Neural progenitor cell (in vitro differentiated cells): Measurements from ENCODE around the gene AMN1. TPM values are rescaled to one million over a fixed set of nuclear protein-coding genes. Genes with fewer than 3 reads are reported as not detected.
"Not testable (repeated sequence)": the region's sequence is repeated elsewhere in the genome, so short reads cannot be mapped to it uniquely, and the experiment has no call there.

Experiments
- DNase-seq: peaks from one replicate; pipeline ENCODE4 v3.0.0-alpha.2; 2016; ENCODE audit warnings: low spot score
- H2AFZ ChIP-seq: fragments of 200-600 bp; sonication (generic); replicated peaks from 2 replicates; pipeline ENCODE4 v1.6.1; 2016; ENCODE audit warnings: antibody characterized with exemption
- H3F3A ChIP-seq: fragments of 200-600 bp; sonication (generic); 2 replicates; pipeline ENCODE4 v1.6.1; 2016; ENCODE audit warnings: antibody characterized with exemption, low read depth
- H3K27ac ChIP-seq: fragments of 200-600 bp; sonication (generic); 2 replicates; pipeline ENCODE4 v1.5.1; 2016; ENCODE audit warnings: mild to moderate bottlenecking
- H3K27me3 ChIP-seq: fragments of 200-600 bp; sonication (generic); 2 replicates; pipeline ENCODE4 v1.6.1; 2016; ENCODE audit warnings: mild to moderate bottlenecking, moderate library complexity
- H3K36me3 ChIP-seq: fragments of 200-600 bp; sonication (generic); 2 replicates; pipeline ENCODE4 v1.5.1; 2016
- H3K4me1 ChIP-seq: fragments of 200-600 bp; sonication (generic); 2 replicates; pipeline ENCODE4 v1.6.1; 2016; ENCODE audit warnings: mixed run types
- H3K4me2 ChIP-seq: fragments of 200-600 bp; sonication (generic); 2 replicates; pipeline ENCODE4 v1.6.1; 2016
- H3K4me3 ChIP-seq: fragments of 200-600 bp; sonication (generic); 2 replicates; pipeline ENCODE4 v1.5.1; 2016
- H3K79me2 ChIP-seq: fragments of 200-600 bp; sonication (generic); 2 replicates; pipeline ENCODE4 v1.6.1; 2016; ENCODE audit warnings: low read depth
- H3K9ac ChIP-seq: fragments of 200-600 bp; sonication (generic); 2 replicates; pipeline ENCODE4 v1.6.1; 2016
- H3K9me3 ChIP-seq: fragments of 200-600 bp; sonication (generic); 2 replicates; pipeline ENCODE4 v1.5.1; 2016; ENCODE audit warnings: low read depth
- H4K20me1 ChIP-seq: fragments of 200-600 bp; sonication (generic); 2 replicates; pipeline ENCODE4 v1.6.1; 2016; ENCODE audit warnings: low read depth
- H3K27ac Mint-ChIP-seq: 3 replicates; pipeline ENCODE4 v1.8.0; 2021; ENCODE audit warnings: mixed read lengths
- H3K27me3 Mint-ChIP-seq: 2 replicates; pipeline ENCODE4 v1.8.0; 2022; ENCODE audit warnings: low read depth, mild to moderate bottlenecking, inconsistent platforms, moderate library complexity, mixed read lengths; ENCODE audit not compliant: insufficient read depth
- H3K36me3 Mint-ChIP-seq: 3 replicates; pipeline ENCODE4 v1.8.0; 2021; ENCODE audit warnings: mixed read lengths
- H3K4me1 Mint-ChIP-seq: 3 replicates; pipeline ENCODE4 v1.8.0; 2021; ENCODE audit warnings: mixed read lengths
- H3K4me3 Mint-ChIP-seq: 3 replicates; pipeline ENCODE4 v1.8.0; 2021; ENCODE audit warnings: mild to moderate bottlenecking, moderate library complexity, mixed read lengths
- H3K9me3 Mint-ChIP-seq: 3 replicates; pipeline ENCODE4 v1.8.0; 2020; ENCODE audit warnings: mixed read lengths
- EZH2 ChIP-seq: fragments of 200-600 bp; sonication (generic); IDR thresholded peaks from 2 replicates; pipeline ENCODE4 v1.6.1; 2017; ENCODE audit warnings: antibody characterized with exemption, mild to moderate bottlenecking, moderate library complexity
- EZH2phosphoT487 ChIP-seq: fragments of 200-600 bp; sonication (generic); IDR thresholded peaks from 2 replicates; pipeline ENCODE4 v1.6.1; 2017; ENCODE audit warnings: antibody characterized with exemption
- total RNA-seq: library from RNA; depleted of rRNA; stranded (reverse); fragments of >200 nt; gene quantifications from 2 replicates; pipeline ENCODE4 v1.2.3, GENCODE V29; 2015; ENCODE audit warnings: low replicate concordance
- TF ChIP-seq, protein P1 (sequence below): fragments of 200-600 bp; sonication (generic); IDR thresholded peaks from 2 replicates; pipeline ENCODE4 v1.5.1; 2017; ENCODE audit warnings: antibody characterized with exemption, mild to moderate bottlenecking

Gene AMN1
- total RNA-seq, 1 donor from 2014 or later: 29.4 TPM

DNA sequence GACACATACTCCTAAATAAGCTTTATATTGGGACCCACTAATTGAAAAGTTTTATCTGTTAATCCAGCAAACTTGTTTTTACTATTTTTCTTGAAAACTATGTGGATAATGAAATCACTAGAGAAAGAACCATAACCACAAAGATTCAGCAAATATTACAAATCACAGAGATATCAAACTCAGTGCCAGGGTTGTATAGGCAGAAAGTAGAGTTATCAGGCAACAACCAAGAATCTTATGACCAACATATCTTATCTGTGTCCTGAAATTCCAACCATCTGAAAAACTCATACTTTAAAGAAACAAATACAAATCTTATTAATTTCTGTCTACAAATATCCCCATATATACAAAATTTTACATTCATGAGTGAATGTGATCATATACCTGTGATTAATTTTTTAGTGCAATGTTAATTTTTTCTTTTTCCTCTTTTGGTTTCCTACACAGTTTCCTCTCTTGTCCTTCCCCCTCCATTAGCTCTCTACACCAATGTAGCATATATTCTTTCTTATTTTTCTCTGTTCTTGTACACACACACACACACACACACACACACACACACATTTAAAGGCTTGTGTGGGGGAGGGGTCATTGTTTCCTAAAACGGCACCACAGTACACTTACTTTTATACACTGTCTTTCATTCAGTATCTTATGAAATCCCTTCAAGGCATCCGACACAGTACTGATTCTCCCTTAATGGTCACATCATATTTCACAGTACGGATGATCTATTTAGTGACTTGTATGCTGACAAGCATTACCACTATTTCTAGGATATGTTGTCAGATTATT is 18.6 kb downstream of the AMN1 start:
- H3K4me3 ChIP-seq: no peak overlapping the region
- no peaks in the 10 kb centered on the region for H3K27me3 ChIP-seq
- no peaks in the 10 kb centered on the region for H3K4me1 ChIP-seq
- H3K27ac Mint-ChIP-seq: no peak overlapping the region
- H3K27me3 Mint-ChIP-seq: peaks cover 2% of the 10 kb centered on the region
- H3K4me2 ChIP-seq: no peak overlapping the region
- H2AFZ ChIP-seq: no peak overlapping the region
- no peak for DNase-seq
- H3K9ac ChIP-seq: no peak overlapping the region
- H3K36me3 ChIP-seq: no peaks in the 10 kb centered on the region
- H3K79me2 ChIP-seq: no peaks in the 10 kb centered on the region
- no peak overlapping the region for H3K27ac ChIP-seq
- H3K4me3 Mint-ChIP-seq: no peak overlapping the region
- peaks cover 12% of the 10 kb centered on the region for H3K9me3 Mint-ChIP-seq
- H3K36me3 Mint-ChIP-seq: peaks cover 13% of the 10 kb centered on the region
- no peaks in the 10 kb centered on the region for H3F3A ChIP-seq
- no peaks in the 10 kb centered on the region for H3K4me1 Mint-ChIP-seq
- H4K20me1 ChIP-seq: no peaks in the 10 kb centered on the region
- no peak for TF ChIP-seq EZH2
- TF ChIP-seq EZH2phosphoT487: no peak
- TF ChIP-seq, protein P1, sequence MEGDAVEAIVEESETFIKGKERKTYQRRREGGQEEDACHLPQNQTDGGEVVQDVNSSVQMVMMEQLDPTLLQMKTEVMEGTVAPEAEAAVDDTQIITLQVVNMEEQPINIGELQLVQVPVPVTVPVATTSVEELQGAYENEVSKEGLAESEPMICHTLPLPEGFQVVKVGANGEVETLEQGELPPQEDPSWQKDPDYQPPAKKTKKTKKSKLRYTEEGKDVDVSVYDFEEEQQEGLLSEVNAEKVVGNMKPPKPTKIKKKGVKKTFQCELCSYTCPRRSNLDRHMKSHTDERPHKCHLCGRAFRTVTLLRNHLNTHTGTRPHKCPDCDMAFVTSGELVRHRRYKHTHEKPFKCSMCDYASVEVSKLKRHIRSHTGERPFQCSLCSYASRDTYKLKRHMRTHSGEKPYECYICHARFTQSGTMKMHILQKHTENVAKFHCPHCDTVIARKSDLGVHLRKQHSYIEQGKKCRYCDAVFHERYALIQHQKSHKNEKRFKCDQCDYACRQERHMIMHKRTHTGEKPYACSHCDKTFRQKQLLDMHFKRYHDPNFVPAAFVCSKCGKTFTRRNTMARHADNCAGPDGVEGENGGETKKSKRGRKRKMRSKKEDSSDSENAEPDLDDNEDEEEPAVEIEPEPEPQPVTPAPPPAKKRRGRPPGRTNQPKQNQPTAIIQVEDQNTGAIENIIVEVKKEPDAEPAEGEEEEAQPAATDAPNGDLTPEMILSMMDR: no peak
- H3K9me3 ChIP-seq: peaks cover 8% of the 10 kb centered on the region

DNA sequence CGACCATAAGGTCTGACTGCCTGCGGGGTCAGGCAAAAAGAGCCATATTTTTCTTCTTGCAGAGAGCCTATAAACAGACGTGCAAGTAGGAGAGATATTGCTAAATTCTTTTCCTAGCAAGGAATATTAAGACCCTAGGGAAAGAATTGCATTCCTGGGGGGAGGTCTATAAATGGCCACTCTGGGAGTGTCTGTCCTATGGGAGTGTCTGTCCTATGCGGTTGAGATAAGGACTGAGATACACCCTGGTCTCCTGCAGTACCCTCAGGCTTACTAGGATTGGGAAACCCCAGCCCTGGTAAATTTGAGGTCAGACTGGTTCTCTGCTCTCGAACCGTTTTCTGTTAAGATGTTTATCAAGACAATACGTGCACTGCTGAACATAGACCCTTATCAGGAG is 20.7 kb downstream of the AMN1 start:
- H3K9me3 ChIP-seq, H3K4me3 Mint-ChIP-seq, H3K4me3 ChIP-seq, H3K27ac ChIP-seq, H3K36me3 ChIP-seq, H3K27me3 Mint-ChIP-seq, DNase-seq, H3K79me2 ChIP-seq, H3K27ac Mint-ChIP-seq, H3K4me2 ChIP-seq, H3K4me1 ChIP-seq, H3K9ac ChIP-seq, H2AFZ ChIP-seq, H3K4me1 Mint-ChIP-seq, H3F3A ChIP-seq, H3K27me3 ChIP-seq, H4K20me1 ChIP-seq: not testable (repeated sequence)
- Mint-ChIP-seq H3K36me3 (peaks cover 13% of the 10 kb centered on the region), H3K9me3 (peaks cover 12% of the 10 kb centered on the region)

- no peaks in the 10 kb centered on the region for H4K20me1 ChIP-seq
- DNase-seq: no peak
- H3K4me2 ChIP-seq: no peak overlapping the region
- no peaks in the 10 kb centered on the region for H3K36me3 ChIP-seq
- H3K27me3 ChIP-seq: no peaks in the 10 kb centered on the region
- Mint-ChIP-seq H3K27me3 (no peaks in the 10 kb centered on the region), H3K4me1 (no peaks in the 10 kb centered on the region), H3K9me3 (peaks cover 12% of the 10 kb centered on the region), H3K4me3 (no peak overlapping the region), H3K27ac (no peak overlapping the region), H3K36me3 (peaks cover 13% of the 10 kb centered on the region)
- TF ChIP-seq EZH2phosphoT487 (no peak), EZH2 (no peak)
- TF ChIP-seq, protein P1: no peak
- no peak overlapping the region for H3K27ac ChIP-seq
- H3K9ac ChIP-seq: no peak overlapping the region
- H3K4me3 ChIP-seq: no peak overlapping the region
- peaks cover 8% of the 10 kb centered on the region for H3K9me3 ChIP-seq
- H3K4me1 ChIP-seq: peaks cover 3% of the 10 kb centered on the region
- no peaks in the 10 kb centered on the region for H3F3A ChIP-seq
- H3K79me2 ChIP-seq: no peaks in the 10 kb centered on the region
- no peak overlapping the region for H2AFZ ChIP-seq
Measured at GRCh38 chr12:31705621-31706020, 23.2 kb downstream of the AMN1 start.

DNA sequence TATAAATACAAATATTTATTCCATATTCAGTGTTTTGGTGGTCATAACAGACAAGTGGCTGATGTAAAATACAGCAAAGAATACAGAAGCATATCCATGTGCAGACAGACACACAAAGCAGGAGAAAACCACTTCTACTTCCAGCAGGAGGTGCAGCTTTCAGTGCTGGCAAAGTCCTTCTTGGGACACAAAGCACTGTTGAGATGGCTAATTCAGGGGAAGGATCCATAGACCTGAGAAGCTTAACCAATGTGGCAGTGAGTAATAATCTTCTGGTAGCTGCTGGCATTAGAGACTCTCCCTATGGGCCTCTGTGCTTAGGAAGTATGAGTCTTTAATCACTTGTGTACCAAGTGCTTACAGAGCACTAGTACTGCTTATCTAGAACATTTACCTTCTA is 26.8 kb downstream of the AMN1 start:
- no peaks in the 10 kb centered on the region for H3K4me1 Mint-ChIP-seq
- H3K27ac Mint-ChIP-seq: no peak overlapping the region
- Histone ChIP-seq H3K27me3 (no peaks in the 10 kb centered on the region), H3K4me2 (no peak overlapping the region), H3K9me3 (no peaks in the 10 kb centered on the region), H3F3A (no peaks in the 10 kb centered on the region), H2AFZ (no peak overlapping the region), H3K4me1 (peaks cover 3% of the 10 kb centered on the region), H3K79me2 (no peaks in the 10 kb centered on the region), H3K36me3 (no peaks in the 10 kb centered on the region), H3K4me3 (no peak overlapping the region), H3K9ac (no peak overlapping the region), H3K27ac (no peak overlapping the region), H4K20me1 (no peaks in the 10 kb centered on the region)
- peaks cover 2% of the 10 kb centered on the region for H3K36me3 Mint-ChIP-seq
- H3K4me3 Mint-ChIP-seq: no peak overlapping the region
- peak; percentile 42 for DNase-seq
- no peaks in the 10 kb centered on the region for H3K9me3 Mint-ChIP-seq
- TF ChIP-seq, protein P1: peak; percentile 37
- no peak for TF ChIP-seq EZH2
- no peaks in the 10 kb centered on the region for H3K27me3 Mint-ChIP-seq

GRCh38 chr12:31689921-31690320 is 38.9 kb downstream of the AMN1 start:
- peaks cover 13% of the 10 kb centered on the region for H3K36me3 Mint-ChIP-seq
- H3K27ac ChIP-seq, H3K36me3 ChIP-seq, H2AFZ ChIP-seq, DNase-seq, H3K4me1 Mint-ChIP-seq, H3K79me2 ChIP-seq, H3K9me3 ChIP-seq, H3K4me3 Mint-ChIP-seq, H3K27me3 ChIP-seq, H3K27me3 Mint-ChIP-seq, H3K9ac ChIP-seq, H3F3A ChIP-seq, H3K4me1 ChIP-seq, H4K20me1 ChIP-seq, H3K27ac Mint-ChIP-seq, H3K4me3 ChIP-seq, H3K4me2 ChIP-seq: not testable (repeated sequence)
- H3K9me3 Mint-ChIP-seq: peaks cover 14% of the 10 kb centered on the region
